GM20431 (cell line): ENCODE data around the gene UBTD1.
"Not testable (repeated sequence)": the region's sequence is repeated elsewhere in the genome, so short reads cannot be mapped to it uniquely, and the experiment has no call there.

Experiments used
- in situ Hi-C: fragments of 300-500 bp; cut with MseI, MboI; formaldehyde crosslinking; loops from one replicate; pipeline ENCODE4 v1.15.0; 2020; ENCODE audit warnings: low sequenced_read_pairs; ENCODE audit not compliant: unreplicated experiment

The UBTD1 gene

DNA sequence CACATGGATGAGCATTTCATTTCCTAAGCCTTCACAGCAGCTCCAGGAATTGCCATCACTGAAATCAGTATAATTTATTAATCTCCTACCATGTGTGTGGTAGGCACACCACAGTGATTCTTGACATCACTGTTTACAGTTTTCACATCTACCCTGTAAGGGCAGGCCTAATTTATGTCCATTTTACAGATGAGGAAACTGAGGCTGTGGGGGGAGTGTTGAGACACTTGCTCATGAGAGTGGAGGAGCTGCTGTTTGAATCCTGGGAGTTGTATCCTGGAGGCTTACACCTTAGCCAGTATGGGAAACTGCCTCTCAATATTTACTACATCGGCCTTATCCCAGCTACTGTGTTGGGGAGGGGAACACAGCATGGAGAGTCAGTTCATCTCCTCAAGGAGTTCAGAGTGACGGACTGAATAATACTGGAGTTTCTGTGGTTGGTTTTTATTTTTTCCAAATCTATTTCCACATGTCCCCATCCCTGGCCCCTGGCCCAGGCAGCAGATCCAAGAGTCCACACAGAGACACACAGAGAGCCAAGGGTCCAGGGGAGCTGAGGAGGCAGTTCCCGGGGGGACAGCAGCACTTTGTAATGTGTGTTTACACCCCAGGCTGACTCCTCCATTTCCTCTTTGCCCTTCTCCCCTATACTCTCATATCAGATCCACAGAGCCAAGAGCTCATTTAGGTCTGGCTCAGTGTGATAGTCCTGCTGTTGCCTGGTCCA is 13.2 kb downstream of the UBTD1 start:
- in situ Hi-C loops = no loop called here

GRCh38 chr10:97512993-97513392 is 14.3 kb downstream of the UBTD1 start:
- in situ Hi-C loops = no loop called here

DNA sequence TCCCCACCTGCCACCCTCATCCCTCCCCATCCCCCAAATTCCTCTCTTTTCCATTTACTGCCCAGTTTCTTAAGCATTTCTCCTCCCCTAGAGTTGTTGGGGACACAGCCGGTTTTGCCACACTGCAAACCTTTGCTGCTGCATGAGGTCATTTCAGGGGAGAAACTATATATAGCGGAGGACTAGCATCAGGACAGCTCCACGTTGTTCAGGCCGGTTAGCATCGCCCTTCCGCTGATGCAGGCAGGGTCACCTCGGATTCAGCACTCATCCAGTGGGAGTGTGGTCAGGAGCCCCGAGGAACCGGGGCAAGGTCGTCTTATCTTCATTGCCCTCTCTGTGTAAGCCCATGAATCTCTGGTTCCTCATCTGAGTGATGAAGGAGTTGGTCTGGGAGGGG is 15.6 kb downstream of the UBTD1 start:
- in situ Hi-C loops = no loop called here

GRCh38 chr10:97515271-97515978 is 16.7 kb downstream of the UBTD1 start:
- in situ Hi-C loops = no loop called here

DNA sequence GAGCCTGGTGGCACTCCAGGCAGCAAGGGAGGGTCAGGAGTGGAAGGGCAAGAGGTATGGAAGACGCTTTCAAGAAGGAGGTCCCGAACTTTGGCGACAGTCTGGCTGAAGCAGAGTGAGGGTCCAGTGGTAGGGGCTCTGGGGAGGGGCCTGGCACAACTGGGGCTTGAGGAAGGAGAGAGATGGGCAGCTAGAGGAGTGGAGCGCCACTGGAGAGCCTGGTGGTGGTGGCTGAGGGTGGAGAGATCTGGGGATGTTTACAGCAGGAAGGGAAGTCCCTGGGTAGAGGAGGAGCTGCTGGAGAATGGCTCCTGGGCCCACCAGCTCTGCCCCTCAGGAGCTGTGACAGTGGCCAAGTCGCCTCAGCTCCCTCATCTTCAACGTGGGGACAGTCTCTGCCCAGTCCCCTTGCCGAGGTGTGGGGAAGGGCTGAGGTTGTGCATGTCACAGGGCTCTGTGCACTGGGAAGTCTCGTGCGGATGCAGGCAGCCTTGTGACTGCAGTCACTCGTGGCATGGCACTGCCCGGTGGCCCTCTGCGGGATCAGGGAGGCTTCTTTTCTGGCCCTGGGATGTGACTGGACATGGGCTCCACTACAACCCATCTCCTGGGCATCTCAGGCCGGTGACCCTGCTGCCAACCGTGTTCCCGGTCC is 18.5 kb downstream of the UBTD1 start:
- in situ Hi-C loops = no loop called here

DNA sequence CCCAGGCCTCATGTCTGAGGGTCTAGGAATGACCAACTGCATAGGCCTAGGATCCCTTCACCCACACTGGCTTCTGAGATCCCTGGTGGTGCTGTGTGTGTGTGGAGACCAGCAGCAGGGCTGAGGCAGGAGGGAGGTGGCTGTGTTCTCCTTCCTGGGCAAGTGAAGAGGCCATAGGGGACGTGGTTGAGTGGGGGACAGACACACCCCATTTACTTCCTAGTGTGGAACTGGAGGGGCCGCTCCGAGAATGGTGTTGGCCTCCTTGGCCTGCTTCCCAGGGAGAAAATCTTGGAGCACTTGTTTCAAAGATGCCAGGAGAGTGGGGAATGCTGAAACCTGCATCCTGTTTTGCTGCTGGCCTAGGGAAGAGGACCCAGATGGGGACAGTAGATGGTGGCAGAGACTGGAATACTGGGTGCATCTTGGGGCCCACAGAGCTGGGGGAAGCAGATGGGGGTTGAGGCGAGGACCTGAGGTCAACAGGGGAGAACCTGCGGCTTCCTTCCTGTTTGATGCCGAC is 19.1 kb downstream of the UBTD1 start:
- in situ Hi-C loops = no loop called here

- in situ Hi-C loops = no loop called here
Measured at GRCh38 chr10:97518301-97519043, 19.7 kb downstream of the UBTD1 start.

DNA sequence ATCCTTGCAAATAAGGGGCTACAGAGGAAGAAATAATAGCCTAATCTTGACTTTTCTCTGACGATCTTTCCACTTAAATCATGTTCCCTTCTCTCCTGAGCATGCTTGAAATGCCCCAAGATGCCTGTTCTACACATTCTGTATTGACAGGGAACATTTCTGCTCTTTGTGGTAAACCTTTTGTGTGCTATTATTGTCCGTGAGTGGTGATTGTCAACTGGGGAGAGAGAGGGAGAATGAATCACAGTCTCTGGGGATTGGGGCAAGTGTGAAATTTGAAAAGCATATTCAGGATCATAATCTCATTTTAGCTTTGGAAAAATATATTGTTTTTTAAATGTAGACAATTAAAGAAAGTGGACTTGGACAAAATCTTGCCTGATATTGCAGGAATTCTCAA is 20.6 kb downstream of the UBTD1 start:
- in situ Hi-C loops = no loop called here

- in situ Hi-C loops = no loop called here
Measured at GRCh38 chr10:97520520-97520919, 21.8 kb downstream of the UBTD1 start.

GRCh38 chr10:97520978-97521761 is 22.4 kb downstream of the UBTD1 start:
- in situ Hi-C loops = no loop called here

DNA sequence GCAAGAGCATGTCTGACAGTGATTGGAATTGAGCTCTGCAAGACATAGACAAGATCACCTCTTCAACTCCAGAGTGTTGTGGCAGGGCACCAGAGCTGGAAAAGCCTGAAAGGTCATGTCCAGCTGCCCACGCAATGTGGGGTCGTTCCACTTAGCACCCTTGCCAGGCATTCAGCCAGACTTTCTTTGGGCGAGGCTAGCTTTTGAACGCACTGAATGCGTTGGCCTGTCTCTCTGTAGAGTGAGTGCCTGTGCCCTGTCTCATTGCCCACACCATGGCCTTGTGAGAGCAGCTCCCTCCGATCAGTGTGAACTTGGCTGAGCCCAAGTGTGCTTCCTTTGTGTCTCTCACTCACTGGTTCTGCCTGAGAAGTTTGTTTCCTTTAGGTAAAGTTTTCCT is 23.3 kb downstream of the UBTD1 start:
- in situ Hi-C loops = no loop called here

- in situ Hi-C loops = no loop called here
Measured at GRCh38 chr10:97522937-97523336, 24.2 kb downstream of the UBTD1 start.

DNA sequence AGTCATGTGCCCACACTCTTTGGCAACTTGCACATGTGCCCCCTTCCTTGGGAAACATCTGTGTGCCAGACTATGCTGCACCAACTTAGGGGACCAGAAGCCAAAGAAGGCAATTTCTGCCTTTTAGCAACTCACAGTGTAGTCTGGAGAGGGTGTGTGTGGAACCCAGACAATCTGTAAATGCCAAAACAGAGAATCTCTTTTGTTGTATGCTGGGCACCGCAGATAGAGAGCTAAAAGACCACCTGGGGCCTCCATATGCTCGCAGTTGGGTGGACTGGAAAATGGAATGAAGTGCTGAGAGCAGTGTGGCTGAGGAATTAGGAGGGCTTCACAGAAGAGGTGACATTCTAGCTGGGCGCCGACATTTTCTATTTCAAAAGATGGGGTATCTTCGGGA is 26.4 kb downstream of the UBTD1 start:
- in situ Hi-C loops = no loop called here

- in situ Hi-C loops = no loop called here
Measured at GRCh38 chr10:97525683-97526110, 27.0 kb downstream of the UBTD1 start.

DNA sequence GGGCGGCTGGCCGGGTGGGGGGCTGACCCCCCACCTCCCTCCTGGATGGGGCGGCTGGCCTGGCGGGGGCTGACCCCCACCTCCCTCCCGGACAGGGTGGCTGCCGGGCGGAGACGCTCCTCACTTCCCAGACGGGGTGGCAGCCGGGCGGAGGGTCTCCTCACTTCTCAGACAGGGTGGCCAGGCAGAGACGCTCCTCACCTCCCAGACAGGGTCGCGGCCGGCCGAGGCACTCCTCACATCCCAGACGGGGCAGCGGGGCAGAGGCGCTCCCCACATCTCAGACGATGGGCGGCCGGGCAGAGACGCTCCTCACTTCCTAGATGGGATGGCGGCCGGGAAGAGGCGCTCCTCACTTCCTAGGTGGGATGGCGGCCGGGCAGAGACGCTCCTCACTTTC is 30.2 kb downstream of the UBTD1 start:
- in situ Hi-C loops = not testable (repeated sequence)

GRCh38 chr10:97529685-97530465 is 31.2 kb downstream of the UBTD1 start:
- in situ Hi-C loops = no loop called here

DNA sequence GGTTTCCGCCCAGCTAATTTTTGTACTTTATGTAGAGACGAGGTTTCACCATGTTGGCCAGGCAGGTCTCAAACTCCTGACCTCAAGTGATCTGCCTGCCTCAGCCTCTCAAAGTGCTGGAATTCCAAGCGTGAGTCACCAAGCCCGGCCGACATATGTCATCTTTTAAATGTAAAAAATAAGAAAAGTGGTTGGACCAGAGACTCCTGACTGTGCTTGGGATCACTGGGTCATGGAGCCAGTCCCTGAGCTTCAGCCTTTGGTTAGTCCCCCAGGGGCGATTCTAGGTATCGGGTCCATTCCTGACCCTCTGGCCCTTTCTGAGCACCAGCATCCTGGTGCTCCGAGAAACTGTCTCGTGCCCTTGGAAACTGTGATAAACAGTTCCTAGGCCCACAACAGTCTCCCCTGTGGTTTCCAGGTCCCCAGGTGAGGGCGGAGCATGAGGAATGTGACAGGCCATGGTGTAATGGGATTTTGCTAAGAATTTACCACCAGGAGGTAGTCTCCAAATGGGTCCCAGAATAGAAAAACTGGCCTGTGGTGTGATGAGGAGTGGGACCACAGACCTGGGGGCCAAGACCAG is 32.8 kb downstream of the UBTD1 start:
- in situ Hi-C loops = no loop called here

DNA sequence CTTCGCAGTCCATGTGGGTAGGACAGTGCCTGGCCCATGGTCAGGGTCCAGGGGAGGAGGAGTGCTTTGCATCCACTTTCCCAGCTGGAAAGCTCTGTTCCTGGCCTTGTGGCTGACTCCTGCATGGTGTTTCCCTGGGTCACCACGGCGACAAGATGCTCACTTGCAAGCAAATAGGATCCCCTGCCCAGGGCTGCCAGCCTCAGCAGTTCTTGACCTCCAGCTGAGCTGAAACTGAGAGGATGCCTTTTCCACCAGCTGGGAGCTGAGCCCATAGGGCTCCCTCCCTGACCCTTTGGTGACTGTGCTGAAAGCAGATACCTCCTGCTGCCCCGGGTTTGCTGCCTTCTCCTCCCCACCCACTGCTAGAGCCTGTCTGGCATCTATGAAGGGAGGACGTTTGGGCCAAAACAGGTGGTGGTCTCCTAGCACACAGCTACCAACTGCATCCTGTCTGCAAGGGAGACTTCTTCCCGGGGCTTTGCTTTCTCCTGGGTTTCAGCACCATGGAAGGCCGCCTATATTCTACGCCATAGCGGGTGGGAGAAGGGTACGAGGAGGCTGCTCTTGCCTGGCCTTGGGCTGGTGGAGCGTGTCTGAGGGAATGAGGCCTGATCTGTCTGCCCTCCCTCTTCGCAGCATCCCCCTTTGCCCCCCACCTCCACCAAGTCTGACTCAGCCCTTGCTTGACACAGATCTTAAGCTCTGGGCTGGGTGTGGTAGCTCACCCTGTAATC is 34.4 kb downstream of the UBTD1 start:
- in situ Hi-C loops = no loop called here
